Nephron progenitor cell (in vitro differentiated cells): ENCODE results near the gene GABPA.

Source experiments
- DNase-seq: peaks from one replicate; pipeline ENCODE4 v3.0.0; 2021
- H3K27ac Mint-ChIP-seq: 2 replicates; pipeline ENCODE4 v1.8.0; 2021; ENCODE audit warnings: mild to moderate bottlenecking, moderate library complexity, mixed read lengths
- H3K27me3 Mint-ChIP-seq: 2 replicates; pipeline ENCODE4 v1.8.0; 2021; ENCODE audit warnings: mild to moderate bottlenecking, low read depth, mixed read lengths; ENCODE audit not compliant: poor library complexity
- H3K36me3 Mint-ChIP-seq: 2 replicates; pipeline ENCODE4 v1.8.0; 2021; ENCODE audit warnings: low read depth, mixed read lengths
- H3K4me1 Mint-ChIP-seq: 2 replicates; pipeline ENCODE4 v1.8.0; 2021; ENCODE audit warnings: mixed read lengths
- H3K4me3 Mint-ChIP-seq: 2 replicates; pipeline ENCODE4 v1.8.0; 2021; ENCODE audit warnings: mild to moderate bottlenecking, moderate library complexity, mixed read lengths
- H3K9me3 Mint-ChIP-seq: 2 replicates; pipeline ENCODE4 v1.8.0; 2021; ENCODE audit warnings: mild to moderate bottlenecking, moderate library complexity, mixed read lengths
- TF ChIP-seq, protein P1 (sequence below): fragments of 200-600 bp; sonication (generic); IDR thresholded peaks from 2 replicates; pipeline ENCODE4 v1.5.0; 2021; ENCODE audit warnings: antibody characterized with exemption

Gene GABPA

DNA sequence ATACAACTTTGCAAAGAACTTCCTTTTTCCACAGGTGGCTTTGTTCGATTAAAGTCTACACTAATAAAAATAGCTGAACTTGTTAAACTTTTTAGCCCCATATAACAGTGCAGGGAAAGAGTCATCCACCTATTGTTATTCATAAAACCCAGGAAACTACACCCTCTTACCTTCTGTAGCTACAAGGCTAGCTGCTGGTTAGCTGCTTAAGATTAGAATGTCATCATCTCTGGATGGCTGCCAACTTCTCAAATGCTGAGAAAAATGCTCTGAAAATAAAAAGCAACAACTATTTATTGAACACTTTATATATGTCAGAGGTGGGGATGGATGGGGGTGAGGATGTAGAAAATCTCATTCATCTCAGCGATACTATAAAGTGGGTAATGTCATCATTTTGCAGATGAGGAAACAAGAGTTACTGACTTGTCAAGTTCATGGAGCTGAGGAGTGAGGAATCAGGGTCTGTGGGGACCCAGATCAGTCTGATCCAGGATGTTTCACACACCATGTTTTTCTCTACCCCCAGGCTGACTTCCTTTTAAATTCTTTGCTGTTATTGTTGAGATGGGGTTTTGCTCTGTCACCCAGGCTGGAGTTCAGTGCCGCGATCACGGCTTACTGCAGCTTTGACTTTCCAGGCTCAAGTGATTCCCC lies 17.2 kb upstream of the GABPA start:
- no peaks in the 10 kb centered on the region for H3K4me1 Mint-ChIP-seq
- no peak overlapping the region for H3K4me3 Mint-ChIP-seq
- TF ChIP-seq, protein P1, sequence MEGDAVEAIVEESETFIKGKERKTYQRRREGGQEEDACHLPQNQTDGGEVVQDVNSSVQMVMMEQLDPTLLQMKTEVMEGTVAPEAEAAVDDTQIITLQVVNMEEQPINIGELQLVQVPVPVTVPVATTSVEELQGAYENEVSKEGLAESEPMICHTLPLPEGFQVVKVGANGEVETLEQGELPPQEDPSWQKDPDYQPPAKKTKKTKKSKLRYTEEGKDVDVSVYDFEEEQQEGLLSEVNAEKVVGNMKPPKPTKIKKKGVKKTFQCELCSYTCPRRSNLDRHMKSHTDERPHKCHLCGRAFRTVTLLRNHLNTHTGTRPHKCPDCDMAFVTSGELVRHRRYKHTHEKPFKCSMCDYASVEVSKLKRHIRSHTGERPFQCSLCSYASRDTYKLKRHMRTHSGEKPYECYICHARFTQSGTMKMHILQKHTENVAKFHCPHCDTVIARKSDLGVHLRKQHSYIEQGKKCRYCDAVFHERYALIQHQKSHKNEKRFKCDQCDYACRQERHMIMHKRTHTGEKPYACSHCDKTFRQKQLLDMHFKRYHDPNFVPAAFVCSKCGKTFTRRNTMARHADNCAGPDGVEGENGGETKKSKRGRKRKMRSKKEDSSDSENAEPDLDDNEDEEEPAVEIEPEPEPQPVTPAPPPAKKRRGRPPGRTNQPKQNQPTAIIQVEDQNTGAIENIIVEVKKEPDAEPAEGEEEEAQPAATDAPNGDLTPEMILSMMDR, result no peak
- no peak overlapping the region for H3K27ac Mint-ChIP-seq
- peaks cover 18% of the 10 kb centered on the region for H3K36me3 Mint-ChIP-seq
- peaks cover 2% of the 10 kb centered on the region for H3K27me3 Mint-ChIP-seq
- no peaks in the 10 kb centered on the region for H3K9me3 Mint-ChIP-seq
- no peak for DNase-seq

DNA sequence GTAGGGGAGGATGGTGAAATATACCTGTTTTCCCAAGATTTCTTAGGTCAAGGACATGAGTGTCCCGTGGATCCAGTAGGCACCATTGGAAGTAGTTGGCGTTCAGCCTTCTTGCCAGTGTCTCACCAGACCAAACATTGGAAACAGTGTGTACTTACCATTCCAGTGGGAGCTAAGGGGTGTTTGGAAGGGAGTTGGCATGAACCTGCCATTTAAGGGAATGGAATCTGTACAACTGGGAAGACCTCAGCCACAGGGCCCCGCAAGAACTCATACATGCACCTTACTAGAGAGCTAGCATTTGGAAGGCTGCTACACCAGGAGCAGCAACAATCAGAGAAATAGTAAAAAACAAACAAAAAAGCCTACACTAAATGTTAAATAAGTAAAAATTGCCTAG lies 12.8 kb upstream of the GABPA start:
- Mint-ChIP-seq H3K9me3 (no peaks in the 10 kb centered on the region), H3K36me3 (peaks cover 56% of the 10 kb centered on the region), H3K4me3 (no peak overlapping the region), H3K4me1 (no peaks in the 10 kb centered on the region), H3K27ac (peak overlapping the region; percentile 5), H3K27me3 (peaks cover 2% of the 10 kb centered on the region)
- TF ChIP-seq, protein P1, result no peak
- DNase-seq, result no peak

DNA sequence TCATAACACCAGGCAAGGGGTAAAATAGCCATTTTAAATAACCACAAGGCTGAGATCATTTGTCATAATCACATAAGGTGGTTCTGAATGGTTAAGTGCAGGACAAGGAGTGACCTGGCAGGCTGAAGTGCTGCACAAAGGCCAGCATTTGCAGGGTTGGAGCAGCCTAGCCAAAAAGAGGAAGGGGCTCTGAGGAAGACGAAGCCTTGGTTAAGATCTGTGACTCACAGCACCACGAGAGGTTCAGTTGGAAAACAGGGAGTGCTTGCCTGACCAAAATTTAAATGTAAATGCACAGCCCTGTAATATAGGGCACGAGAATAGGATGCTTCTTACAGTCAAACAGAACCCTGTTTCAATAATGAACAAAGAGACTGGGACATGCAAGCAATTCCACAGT lies 12.1 kb upstream of the GABPA start:
- no peaks in the 10 kb centered on the region for H3K9me3 Mint-ChIP-seq
- H3K4me3 Mint-ChIP-seq, result no peak overlapping the region
- no peak for DNase-seq
- TF ChIP-seq, protein P1, result no peak
- H3K36me3 Mint-ChIP-seq, result peaks cover 62% of the 10 kb centered on the region
- H3K27ac Mint-ChIP-seq, result peak overlapping the region; percentile 80
- peaks cover 2% of the 10 kb centered on the region for H3K27me3 Mint-ChIP-seq
- no peaks in the 10 kb centered on the region for H3K4me1 Mint-ChIP-seq

DNA sequence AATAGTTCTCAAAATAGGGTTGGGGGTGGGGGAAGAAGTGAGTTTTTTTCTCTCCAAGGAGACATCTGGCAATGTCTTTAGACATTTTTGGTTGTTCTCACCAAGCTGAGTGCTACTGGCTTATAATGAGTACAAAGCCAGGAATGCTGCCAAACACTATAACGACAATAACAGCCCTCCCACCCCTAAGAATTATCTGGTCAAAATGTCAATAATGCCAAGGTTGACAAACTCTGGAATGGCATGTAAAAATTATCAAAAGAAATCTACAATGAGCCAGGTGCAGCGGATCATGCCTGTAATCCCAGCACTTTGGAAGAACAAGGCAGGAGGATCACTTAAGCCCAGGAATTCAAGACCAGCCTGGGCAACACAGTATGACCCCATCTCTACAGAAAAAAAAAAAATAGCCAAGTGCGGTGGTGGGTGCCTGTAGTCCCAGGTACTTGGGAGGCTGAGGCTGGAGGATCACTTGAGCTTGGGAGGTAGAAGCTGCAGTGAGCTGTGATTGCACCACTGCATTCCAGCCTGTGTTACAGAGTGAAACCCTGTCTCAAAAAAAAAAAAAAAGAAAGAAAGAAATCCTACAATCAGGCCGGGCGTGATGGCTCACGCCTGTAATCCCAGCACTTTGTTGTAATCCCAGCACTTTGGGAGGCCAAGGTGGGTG lies 2.5 kb upstream of the GABPA start:
- Mint-ChIP-seq H3K9me3 (no peaks in the 10 kb centered on the region), H3K36me3 (peaks cover 42% of the 10 kb centered on the region), H3K27ac (no peak overlapping the region), H3K4me3 (peak overlapping the region; percentile 48), H3K4me1 (peaks cover 21% of the 10 kb centered on the region), H3K27me3 (peaks cover 6% of the 10 kb centered on the region)
- DNase-seq, result no peak
- TF ChIP-seq, protein P1, result no peak

DNA sequence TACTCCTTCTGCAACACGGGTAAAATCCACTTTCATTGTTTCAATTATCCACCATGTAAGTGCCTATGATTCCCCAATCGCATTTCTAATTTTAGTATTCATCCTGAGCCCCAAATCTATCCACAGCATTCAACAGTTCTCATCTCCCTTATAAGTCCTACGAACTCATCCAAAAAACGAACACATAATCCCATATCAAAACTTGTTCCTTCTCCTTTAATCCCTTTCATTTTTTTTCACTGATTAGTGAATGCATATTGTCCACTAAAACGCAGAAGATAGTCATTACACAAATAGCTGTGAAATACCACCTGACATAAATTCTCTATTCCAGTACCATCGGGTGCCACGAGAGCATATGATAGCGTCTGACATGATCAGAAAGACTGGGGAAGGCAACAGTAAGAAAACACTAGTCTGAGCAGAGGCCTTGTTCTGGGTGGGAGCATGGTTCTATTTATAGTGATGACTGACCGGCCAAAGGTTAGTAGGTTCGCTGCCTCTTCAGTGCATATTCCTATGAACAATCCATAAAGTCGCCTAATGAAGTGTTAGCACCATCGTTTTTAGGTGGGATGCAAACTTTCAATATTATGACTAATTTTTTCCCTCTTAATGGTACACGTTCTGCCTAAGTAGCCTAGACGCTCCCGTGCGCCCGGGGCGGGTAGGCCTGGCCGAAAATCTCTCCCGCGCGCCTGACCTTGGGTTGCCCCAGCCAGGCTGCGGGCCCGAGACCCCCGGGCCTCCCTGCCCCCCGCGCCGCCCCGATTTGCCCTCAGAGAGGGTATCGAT lies 716 bp upstream of the GABPA start:
- H3K4me1 Mint-ChIP-seq, result peaks cover 36% of the 10 kb centered on the region
- H3K27ac Mint-ChIP-seq, result peak overlapping the region; percentile 100
- H3K27me3 Mint-ChIP-seq, result peaks cover 6% of the 10 kb centered on the region
- peak overlapping the region; percentile 99 for H3K4me3 Mint-ChIP-seq
- TF ChIP-seq, protein P1, result no peak
- H3K9me3 Mint-ChIP-seq, result no peaks in the 10 kb centered on the region
- DNase-seq, result peak; percentile 46
- H3K36me3 Mint-ChIP-seq, result peaks cover 25% of the 10 kb centered on the region
